IPS-15b (cell line): ENCODE results near the gene NKX2-2.

Experiments
- H3K27me3 ChIP-seq: one replicate; pipeline ENCODE4 v1.6.1; 2013; ENCODE audit warnings: low read length; ENCODE audit not compliant: control insufficient read depth, insufficient read depth
- H3K36me3 ChIP-seq: one replicate; pipeline ENCODE4 v1.6.1; 2013; ENCODE audit warnings: low read length; ENCODE audit not compliant: control insufficient read depth, insufficient read depth
- H3K4me1 ChIP-seq: one replicate; pipeline ENCODE4 v1.6.1; 2013; ENCODE audit warnings: mild to moderate bottlenecking, low read length; ENCODE audit not compliant: control insufficient read depth, insufficient read depth
- H3K4me3 ChIP-seq: one replicate; pipeline ENCODE4 v1.5.1; 2013; ENCODE audit warnings: low read depth, low read length
- H3K9ac ChIP-seq: one replicate; pipeline ENCODE4 v1.6.1; 2013; ENCODE audit warnings: low read depth, mild to moderate bottlenecking, low read length
- H3K9me3 ChIP-seq: one replicate; pipeline ENCODE4 v1.6.1; 2013; ENCODE audit warnings: mild to moderate bottlenecking, low read length; ENCODE audit not compliant: control insufficient read depth, insufficient read depth

Gene NKX2-2

GRCh38 chr20:21511850-21512633, 1.8 kb downstream of the NKX2-2 start:
- H3K4me3 ChIP-seq = peak overlapping the region; percentile 30
- peaks cover 13% of the 10 kb centered on the region for H3K4me1 ChIP-seq
- no peaks in the 10 kb centered on the region for H3K36me3 ChIP-seq
- H3K27me3 ChIP-seq = peaks cover 76% of the 10 kb centered on the region
- H3K9me3 ChIP-seq = no peaks in the 10 kb centered on the region
- H3K9ac ChIP-seq = no peak overlapping the region

- Histone ChIP-seq H3K9ac (no peak overlapping the region), H3K36me3 (no peaks in the 10 kb centered on the region), H3K27me3 (peaks cover 76% of the 10 kb centered on the region), H3K4me3 (peak overlapping the region; percentile 26), H3K9me3 (no peaks in the 10 kb centered on the region), H3K4me1 (peaks cover 10% of the 10 kb centered on the region)
Measured at GRCh38 chr20:21511485-21511849, 2.4 kb downstream of the NKX2-2 start.

- no peaks in the 10 kb centered on the region for H3K36me3 ChIP-seq
- no peaks in the 10 kb centered on the region for H3K9me3 ChIP-seq
- H3K4me1 ChIP-seq = peaks cover 5% of the 10 kb centered on the region
- H3K27me3 ChIP-seq = peaks cover 72% of the 10 kb centered on the region
- H3K9ac ChIP-seq = no peak overlapping the region
- H3K4me3 ChIP-seq = peak overlapping the region; percentile 8
Measured at GRCh38 chr20:21510414-21511384, 3.2 kb downstream of the NKX2-2 start.

- peaks cover 7% of the 10 kb centered on the region for H3K4me1 ChIP-seq
- no peak overlapping the region for H3K9ac ChIP-seq
- peak overlapping the region; percentile 23 for H3K4me3 ChIP-seq
- no peaks in the 10 kb centered on the region for H3K9me3 ChIP-seq
- no peaks in the 10 kb centered on the region for H3K36me3 ChIP-seq
- peaks cover 79% of the 10 kb centered on the region for H3K27me3 ChIP-seq
Measured at GRCh38 chr20:21509597-21510371, 4.1 kb downstream of the NKX2-2 start.

GRCh38 chr20:21509079-21509596, 4.7 kb downstream of the NKX2-2 start:
- Histone ChIP-seq H3K36me3 (no peaks in the 10 kb centered on the region), H3K9ac (no peak overlapping the region), H3K4me1 (peaks cover 7% of the 10 kb centered on the region), H3K27me3 (peaks cover 86% of the 10 kb centered on the region), H3K4me3 (no peak overlapping the region), H3K9me3 (no peaks in the 10 kb centered on the region)

GRCh38 chr20:21508230-21509078, 5.4 kb downstream of the NKX2-2 start:
- H3K9me3 ChIP-seq = no peaks in the 10 kb centered on the region
- no peak overlapping the region for H3K9ac ChIP-seq
- H3K27me3 ChIP-seq = peaks cover 92% of the 10 kb centered on the region
- H3K4me1 ChIP-seq = peaks cover 7% of the 10 kb centered on the region
- no peaks in the 10 kb centered on the region for H3K36me3 ChIP-seq
- peak overlapping the region; percentile 19 for H3K4me3 ChIP-seq

- Histone ChIP-seq H3K36me3 (no peaks in the 10 kb centered on the region), H3K4me1 (peaks cover 5% of the 10 kb centered on the region), H3K9ac (no peak overlapping the region), H3K9me3 (no peaks in the 10 kb centered on the region), H3K4me3 (peak overlapping the region; percentile 19), H3K27me3 (peaks cover 92% of the 10 kb centered on the region)
Measured at GRCh38 chr20:21507400-21508229, 6.2 kb downstream of the NKX2-2 start.

- H3K9me3 ChIP-seq = no peaks in the 10 kb centered on the region
- peaks cover 82% of the 10 kb centered on the region for H3K27me3 ChIP-seq
- H3K4me1 ChIP-seq = peaks cover 5% of the 10 kb centered on the region
- H3K4me3 ChIP-seq = peak overlapping the region; percentile 57
- no peak overlapping the region for H3K9ac ChIP-seq
- H3K36me3 ChIP-seq = no peaks in the 10 kb centered on the region
Measured at GRCh38 chr20:21505810-21506530, 7.9 kb downstream of the NKX2-2 start.

GRCh38 chr20:21505161-21505809, 8.6 kb downstream of the NKX2-2 start:
- Histone ChIP-seq H3K27me3 (peaks cover 83% of the 10 kb centered on the region), H3K4me1 (peaks cover 5% of the 10 kb centered on the region), H3K9ac (no peak overlapping the region), H3K4me3 (peak overlapping the region; percentile 57), H3K9me3 (no peaks in the 10 kb centered on the region), H3K36me3 (no peaks in the 10 kb centered on the region)
